C4-2B (cell line): Measurements from ENCODE around the gene FGF2.
"Not testable (repeated sequence)": the region's sequence is repeated elsewhere in the genome, so short reads cannot be mapped to it uniquely, and the experiment has no call there.

ENCODE experiments used
- H3K27ac ChIP-seq: fragments of 450-650 bp; 2 replicates; pipeline ENCODE4 v1.5.1; 2017
- ZFX ChIP-seq: fragments of 450-650 bp; IDR thresholded peaks from 2 replicates; pipeline ENCODE4 v1.6.1; 2017
- TF ChIP-seq, protein P1 (sequence below): fragments of 450-650 bp; conservative IDR thresholded peaks from 2 replicates; pipeline ENCODE4 v1.5.1; 2017; ENCODE audit warnings: mild to moderate bottlenecking

Gene FGF2

DNA sequence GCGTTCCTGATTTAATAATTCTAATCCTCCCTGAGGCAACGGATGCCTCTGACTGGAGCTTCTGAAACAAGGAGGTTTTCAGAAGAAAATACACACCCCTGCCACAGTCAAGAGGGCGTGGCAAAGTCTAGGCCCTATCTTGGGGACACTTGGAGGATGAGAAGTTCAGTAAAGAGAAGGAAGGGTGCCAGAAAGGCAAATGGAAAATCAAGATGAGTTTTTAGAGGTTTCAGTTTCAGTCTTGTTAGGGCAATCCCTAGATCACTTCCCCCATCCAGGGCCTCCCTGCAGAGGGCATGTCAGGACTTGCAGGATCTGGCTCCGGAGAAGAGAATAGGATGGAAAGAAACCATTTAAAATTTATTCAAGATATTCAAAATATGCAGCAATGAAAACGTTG is 28.5 kb upstream of the FGF2 start:
- no peak overlapping the region for H3K27ac ChIP-seq
- TF ChIP-seq, protein P1, sequence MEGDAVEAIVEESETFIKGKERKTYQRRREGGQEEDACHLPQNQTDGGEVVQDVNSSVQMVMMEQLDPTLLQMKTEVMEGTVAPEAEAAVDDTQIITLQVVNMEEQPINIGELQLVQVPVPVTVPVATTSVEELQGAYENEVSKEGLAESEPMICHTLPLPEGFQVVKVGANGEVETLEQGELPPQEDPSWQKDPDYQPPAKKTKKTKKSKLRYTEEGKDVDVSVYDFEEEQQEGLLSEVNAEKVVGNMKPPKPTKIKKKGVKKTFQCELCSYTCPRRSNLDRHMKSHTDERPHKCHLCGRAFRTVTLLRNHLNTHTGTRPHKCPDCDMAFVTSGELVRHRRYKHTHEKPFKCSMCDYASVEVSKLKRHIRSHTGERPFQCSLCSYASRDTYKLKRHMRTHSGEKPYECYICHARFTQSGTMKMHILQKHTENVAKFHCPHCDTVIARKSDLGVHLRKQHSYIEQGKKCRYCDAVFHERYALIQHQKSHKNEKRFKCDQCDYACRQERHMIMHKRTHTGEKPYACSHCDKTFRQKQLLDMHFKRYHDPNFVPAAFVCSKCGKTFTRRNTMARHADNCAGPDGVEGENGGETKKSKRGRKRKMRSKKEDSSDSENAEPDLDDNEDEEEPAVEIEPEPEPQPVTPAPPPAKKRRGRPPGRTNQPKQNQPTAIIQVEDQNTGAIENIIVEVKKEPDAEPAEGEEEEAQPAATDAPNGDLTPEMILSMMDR, result no peak

DNA sequence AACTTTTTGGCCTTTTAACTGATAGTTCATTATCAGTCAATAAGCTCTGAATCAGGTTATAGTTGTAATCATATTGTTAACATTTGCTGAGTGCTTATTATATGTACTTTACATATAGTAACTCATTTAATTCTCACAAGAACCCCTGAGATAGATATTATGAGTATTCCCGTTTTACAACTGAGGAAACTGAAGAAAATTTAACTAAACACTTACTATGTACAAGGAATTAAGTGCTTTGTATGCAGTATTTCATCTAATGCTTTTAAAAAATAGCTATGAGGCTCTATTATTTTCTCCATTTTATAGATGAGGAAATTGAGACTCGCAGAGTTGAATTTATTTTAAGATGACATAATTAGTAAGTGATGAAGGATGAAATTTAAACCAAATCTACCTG is 27.7 kb upstream of the FGF2 start:
- TF ChIP-seq, protein P1, result no peak
- no peak for TF ChIP-seq ZFX
- H3K27ac ChIP-seq, result no peak overlapping the region

DNA sequence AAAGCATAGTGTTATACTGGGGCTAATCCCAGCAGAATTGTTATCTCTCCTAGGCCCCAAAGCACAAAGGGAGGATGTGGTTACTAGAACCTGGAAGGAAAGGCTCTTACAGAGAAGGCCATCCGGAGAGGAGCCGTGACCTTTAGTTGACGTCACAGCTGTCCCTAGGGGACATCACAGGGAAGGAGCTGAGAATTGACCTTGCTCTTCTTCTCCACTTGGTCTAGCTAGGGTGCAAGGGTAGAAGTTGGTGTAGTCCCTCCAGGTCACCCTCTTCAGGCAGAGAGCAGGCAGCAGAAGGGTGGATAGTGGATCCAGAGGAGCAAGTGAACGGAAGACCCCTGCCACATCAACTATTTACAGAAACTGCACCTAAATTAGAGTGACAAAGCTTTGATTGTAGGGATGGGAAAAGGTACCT is 22.8 kb upstream of the FGF2 start:
- TF ChIP-seq, protein P1, result no peak
- no peak for TF ChIP-seq ZFX
- no peak overlapping the region for H3K27ac ChIP-seq

DNA sequence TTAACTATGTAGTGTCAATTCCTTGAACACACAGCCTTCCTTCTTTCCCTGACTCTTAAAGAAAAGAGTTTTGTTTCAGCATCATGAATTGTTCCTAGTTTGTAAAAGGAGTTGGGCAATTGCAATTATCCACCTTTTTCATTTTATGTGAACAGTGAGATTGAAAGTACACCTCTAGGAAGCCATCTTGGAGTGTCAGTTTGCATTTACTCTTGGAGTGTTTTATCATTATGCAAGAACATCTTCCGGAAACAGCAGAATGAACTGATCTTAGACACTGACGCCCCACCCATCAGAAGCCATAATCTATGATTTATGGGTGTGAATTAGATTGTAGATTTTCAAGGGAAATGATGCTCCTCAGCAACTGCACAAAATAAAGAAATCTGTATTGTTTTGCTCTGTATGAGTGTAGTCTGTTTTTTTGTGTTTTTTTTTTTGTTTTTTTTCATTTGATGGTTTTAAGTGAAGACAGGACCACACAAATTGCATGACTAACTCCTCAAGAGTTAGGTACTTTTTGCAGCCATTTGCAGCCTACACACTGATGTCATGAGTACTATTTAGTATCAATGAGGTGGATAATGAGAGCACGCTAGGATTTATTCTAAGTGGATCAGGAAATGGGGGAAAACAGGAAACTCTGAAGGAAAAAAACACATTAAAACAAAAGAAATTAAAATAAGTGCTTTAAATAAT is 19.5 kb upstream of the FGF2 start:
- H3K27ac ChIP-seq, result no peak overlapping the region
- TF ChIP-seq, protein P1, result no peak
- no peak for TF ChIP-seq ZFX

DNA sequence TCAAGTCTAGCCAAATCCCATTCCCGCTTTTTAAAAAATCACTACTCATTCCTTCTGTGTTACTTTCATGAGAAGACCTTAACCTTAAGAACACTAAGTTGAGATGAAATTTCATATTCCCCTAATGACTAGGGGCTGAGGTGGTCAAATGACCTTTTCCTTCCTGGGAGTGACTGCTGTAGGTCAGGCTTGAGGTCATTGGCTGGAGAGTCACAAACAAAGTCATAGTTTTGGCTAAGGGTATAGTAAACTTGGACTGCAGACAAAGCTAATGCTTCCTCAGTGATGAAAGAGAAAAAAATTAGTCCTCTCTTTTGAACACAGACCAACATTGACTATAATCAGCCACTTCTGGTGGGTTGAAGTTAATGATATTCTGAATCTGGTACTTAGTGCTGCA is 16.0 kb upstream of the FGF2 start:
- no peak overlapping the region for H3K27ac ChIP-seq
- TF ChIP-seq, protein P1, result no peak
- TF ChIP-seq ZFX, result no peak

DNA sequence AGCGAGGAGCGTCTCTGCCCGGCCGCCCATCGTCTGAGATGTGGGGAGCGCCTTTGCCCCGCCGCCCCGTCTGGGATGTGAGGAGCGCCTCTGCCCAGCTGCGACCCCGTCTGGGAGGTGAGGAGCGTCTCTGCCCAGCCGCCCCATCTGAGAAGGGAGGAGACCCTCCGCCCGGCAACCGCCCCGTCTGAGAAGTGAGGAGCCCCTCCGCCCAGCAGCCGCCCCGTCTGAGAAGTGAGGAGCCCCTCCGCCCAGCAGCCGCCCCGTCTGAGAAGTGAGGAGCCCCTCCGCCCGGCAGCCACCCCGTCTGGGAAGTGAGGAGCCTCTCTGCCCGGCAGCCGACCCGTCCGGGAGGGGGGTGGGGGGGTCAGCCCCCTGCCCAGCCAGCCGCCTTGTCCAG is 14.8 kb upstream of the FGF2 start:
- not testable (repeated sequence) for H3K27ac ChIP-seq

DNA sequence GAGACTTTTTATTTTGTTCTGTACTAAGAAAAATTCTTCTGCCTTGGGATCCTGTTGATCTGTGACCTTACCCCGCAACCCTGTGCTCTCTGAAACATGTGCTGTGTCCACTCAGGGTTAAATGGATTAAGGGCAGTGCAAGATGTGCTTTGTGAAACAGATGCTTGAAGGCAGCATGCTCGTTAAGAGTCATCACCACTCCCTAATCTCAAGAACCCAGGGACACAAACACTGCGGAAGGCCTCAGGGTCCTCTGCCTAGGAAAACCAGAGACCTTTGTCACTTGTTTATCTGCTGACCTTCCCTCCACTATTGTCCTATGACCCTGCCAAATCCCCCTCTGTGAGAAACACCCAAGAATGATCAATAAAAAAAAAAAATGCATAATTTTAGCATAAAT is 13.8 kb upstream of the FGF2 start:
- not testable (repeated sequence) for H3K27ac ChIP-seq

DNA sequence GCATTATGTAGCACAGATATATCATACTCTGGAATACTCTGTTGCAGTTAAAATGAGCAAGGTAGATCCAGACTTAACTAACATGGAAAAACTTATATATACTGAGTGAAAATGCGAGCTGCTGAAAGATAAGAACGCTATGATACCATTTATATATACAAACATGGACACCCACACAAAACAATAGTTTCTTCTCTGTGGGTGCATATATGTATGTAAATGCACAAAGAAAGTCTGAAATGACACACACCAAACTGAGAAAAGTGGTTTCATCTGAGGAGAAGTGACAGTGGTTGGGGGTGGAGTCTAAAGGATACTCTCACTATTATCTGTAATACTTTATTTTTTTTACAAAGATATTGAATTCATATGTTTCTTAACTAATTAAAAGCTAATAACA is 12.2 kb upstream of the FGF2 start:
- TF ChIP-seq, protein P1, result no peak
- TF ChIP-seq ZFX, result no peak
- H3K27ac ChIP-seq, result no peak overlapping the region
